ENCODE measurements around the gene SLC13A4.
"Not testable (repeated sequence)": the region's sequence is repeated elsewhere in the genome, so short reads cannot be mapped to it uniquely, and the experiment has no call there.

The SLC13A4 gene

DNA sequence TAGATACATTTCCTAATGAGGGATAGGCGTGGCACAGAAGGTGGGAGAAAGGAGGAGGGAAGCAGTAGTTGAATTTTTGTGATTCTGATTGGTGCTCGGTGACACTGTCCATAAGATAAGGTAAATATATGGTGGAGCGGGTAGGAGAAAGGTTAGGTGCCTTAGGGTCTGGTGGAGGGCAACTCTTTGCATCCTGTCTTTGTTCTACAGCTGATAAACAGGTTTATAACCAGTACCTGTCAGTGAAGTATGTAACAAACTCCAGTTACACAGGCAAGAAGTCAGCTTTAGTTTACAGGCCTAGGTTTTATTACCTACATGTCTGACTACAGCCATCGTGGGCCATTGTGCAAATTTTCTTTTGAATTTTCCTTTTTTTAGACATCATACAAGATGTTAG, 31.5 kb upstream of the SLC13A4 start:
- H3K4me1 Mint-ChIP-seq, result peaks cover 9% of the 10 kb centered on the region
- H3K27ac Mint-ChIP-seq, result no peak overlapping the region
- peaks cover 61% of the 10 kb centered on the region for H3K27me3 Mint-ChIP-seq
- DNase-seq (no peak), ATAC-seq (no peak)
- H3K4me3 Mint-ChIP-seq, result no peak overlapping the region
- H3K9me3 Mint-ChIP-seq, result peaks cover 0 to 5% of the 10 kb centered on the region in 2 donors

DNA sequence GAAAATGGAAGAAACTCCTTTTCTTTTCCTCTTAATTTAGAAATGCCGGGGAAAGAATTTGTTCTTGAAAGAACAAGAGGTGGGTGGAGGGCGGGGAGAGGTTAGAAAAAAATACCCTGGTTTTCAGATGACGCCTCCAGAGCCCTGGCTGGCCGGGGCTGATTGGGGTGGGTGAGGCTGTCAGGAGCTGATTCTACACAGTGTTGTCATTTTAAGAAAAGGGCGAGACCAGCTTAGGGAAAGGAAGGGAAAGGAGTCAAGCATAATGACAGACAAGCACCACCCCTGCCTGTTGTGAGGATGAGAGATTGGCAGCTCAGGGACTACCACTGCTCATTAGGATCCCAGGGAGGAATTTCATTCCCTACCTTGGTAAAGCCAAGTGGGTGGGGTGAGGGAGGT, 30.5 kb upstream of the SLC13A4 start:
- Mint-ChIP-seq H3K9me3 (peaks cover 0 to 5% of the 10 kb centered on the region in 2 donors), H3K4me3 (no peak overlapping the region), H3K27ac (no peak overlapping the region), H3K27me3 (peaks cover 64% of the 10 kb centered on the region), H3K4me1 (peaks cover 9% of the 10 kb centered on the region)
- DNase-seq, result no peak
- no peak for ATAC-seq

DNA sequence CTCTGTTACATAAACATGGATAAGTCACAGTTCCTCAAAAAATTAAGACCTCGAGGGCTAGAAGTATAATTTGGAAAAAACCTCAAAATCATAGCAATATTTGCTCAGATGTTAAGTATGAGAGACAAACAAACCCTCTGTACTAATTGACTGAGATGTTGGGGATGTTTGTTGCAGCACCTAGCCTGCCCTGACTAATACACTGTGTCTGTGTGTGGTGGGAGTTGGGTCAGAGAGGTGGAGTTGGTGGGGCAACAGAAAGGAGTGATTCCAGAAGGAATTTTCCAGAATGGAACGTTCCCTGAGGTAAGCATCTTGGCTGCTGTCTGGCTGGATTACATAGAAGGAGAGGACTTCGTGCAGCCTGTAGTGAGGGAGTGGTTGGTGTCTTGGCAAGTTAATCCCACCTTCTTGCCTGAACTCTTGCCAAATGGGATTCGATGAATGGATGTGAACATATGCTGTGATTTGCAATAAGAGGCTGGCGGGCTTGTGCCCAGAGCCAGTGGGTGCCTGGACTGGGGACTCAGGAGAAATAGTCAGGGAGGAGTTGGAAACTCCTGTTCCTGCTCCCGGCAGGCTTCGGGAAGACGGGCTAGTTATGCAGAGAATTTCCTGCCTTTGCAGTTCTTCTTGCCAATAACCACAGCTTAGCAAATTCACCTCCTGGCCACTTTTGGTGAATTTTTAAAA, 29.9 kb upstream of the SLC13A4 start:
- Mint-ChIP-seq H3K27ac (no peak overlapping the region), H3K4me3 (no peak overlapping the region), H3K9me3 (peaks cover 0 to 5% of the 10 kb centered on the region in 2 donors), H3K27me3 (peaks cover 63% of the 10 kb centered on the region), H3K4me1 (peaks cover 9% of the 10 kb centered on the region)
- ATAC-seq (no peak), DNase-seq (no peak)

DNA sequence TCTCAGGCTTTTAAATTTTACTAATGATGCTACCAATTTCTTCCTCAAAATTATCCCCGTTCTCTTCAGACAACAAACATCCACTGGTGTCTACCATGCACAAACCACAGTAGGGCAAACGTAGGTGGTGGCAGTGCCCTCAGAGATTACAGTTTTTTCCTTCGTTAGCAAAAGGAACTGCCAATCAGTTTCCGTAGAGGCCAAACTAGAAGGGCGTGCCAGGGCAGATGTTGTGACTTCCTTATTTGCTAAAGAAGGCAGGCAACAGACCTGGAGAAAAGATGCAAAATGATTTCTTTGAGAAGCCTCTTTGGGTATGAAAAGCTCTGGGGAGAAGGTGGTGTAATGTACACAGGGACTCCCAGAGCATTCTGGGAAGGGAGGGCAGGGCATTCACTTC, 28.2 kb upstream of the SLC13A4 start:
- H3K27ac Mint-ChIP-seq, result no peak overlapping the region
- H3K27me3 Mint-ChIP-seq, result peaks cover 51% of the 10 kb centered on the region
- H3K4me3 Mint-ChIP-seq, result no peak overlapping the region
- no peaks in the 10 kb centered on the region for H3K4me1 Mint-ChIP-seq
- no peak for DNase-seq
- no peak for ATAC-seq
- H3K9me3 Mint-ChIP-seq, result peaks cover 0 to 5% of the 10 kb centered on the region in 2 donors

DNA sequence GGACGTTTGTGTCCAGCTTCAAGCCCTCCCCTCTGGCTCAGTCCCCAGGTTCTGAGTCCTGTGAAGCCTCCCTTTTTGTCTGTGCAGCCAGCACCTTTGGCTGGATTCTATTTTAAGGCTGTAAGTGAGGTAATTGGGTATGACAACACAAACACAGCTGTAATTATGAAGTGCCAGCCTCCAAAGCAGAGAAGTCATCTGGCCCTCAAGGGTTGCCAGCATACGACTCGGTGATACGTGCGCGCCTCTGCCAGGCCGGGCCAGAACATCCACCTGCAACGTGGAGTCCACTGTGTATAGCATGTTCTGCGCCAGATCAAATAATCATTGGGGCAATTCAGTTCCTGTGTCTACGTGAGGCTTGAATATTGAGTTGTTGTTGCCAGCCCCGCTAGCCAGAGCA, 27.4 kb upstream of the SLC13A4 start:
- H3K27me3 Mint-ChIP-seq, result peaks cover 49% of the 10 kb centered on the region
- H3K4me3 Mint-ChIP-seq, result no peak overlapping the region
- H3K9me3 Mint-ChIP-seq, result peaks cover 0 to 5% of the 10 kb centered on the region in 2 donors
- no peaks in the 10 kb centered on the region for H3K4me1 Mint-ChIP-seq
- no peak overlapping the region for H3K27ac Mint-ChIP-seq
- no peak for DNase-seq
- ATAC-seq, result no peak

DNA sequence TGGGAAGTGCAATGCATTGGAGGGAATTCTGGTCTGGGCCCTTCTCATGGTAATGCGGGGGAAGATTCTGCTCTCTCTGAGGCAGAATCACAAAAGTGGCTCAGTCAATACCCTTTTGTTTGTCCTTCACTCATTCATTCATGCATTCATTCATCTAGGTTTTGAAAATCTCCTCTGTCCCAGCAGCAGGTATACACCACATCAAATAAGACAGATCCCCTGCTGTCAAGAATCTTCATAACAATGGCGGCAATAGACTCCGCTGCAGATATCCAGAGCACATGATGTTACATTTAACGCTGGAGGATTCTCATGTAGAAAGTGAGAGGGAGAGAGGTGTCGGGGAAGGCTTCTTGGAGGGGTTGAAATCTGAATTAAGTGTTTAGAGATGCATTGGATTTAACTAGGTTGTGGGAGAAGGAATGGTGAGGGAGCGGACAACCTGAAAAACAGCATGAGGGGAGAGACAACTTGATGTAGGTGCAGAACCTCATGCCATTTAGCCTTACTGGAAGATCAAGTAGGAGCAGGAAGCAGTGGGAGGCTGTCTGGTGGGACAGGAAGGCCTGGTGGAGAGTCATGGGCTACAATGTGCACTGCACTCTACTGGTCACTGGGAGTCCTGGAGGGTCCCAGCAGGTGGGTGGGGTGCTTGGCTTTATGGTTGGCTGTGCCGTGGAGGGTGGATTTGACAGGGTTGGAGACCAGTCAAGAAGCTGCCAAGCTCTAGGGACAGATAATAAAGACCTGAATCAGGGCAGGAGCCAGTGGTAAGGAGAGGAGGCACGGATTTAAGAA, 25.8 kb upstream of the SLC13A4 start:
- H3K4me3 Mint-ChIP-seq, result no peak overlapping the region
- peaks cover 0 to 5% of the 10 kb centered on the region in 2 donors for H3K9me3 Mint-ChIP-seq
- ATAC-seq, result no peak
- peaks cover 45% of the 10 kb centered on the region for H3K27me3 Mint-ChIP-seq
- H3K27ac Mint-ChIP-seq, result peak overlapping the region in 1 of 2 donors; percentile 15
- no peaks in the 10 kb centered on the region for H3K4me1 Mint-ChIP-seq
- no peak for DNase-seq

DNA sequence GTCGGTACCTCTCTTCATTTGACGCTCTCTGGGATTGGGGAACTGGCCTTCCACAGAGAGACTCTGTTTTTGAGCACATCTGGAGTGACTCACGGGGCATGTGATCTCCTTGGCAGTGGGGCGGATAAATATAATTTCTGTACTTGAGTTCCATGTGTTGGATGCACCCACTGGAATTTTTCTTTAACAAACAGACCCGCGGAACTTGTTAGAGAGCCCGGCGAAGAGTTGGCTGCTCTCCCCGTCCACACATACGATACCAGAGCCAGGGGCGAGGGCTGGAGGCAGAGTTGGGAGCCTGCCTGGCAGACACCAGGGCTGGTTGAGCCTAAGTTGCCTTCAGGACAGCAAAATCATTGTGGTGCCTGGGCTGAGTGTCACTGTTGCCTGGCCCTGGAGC, 20.8 kb upstream of the SLC13A4 start, which contains the start of gene FAM180A:
TSS of gene FAM180A (minus strand) at position 44 of the 400 bp plus-strand sequence. CDS start 233 bp downstream, outside the sequence.
- ATAC-seq (no peak), DNase-seq (no peak)
- no peak within 1 kb of the TSS for H3K27ac Mint-ChIP-seq
- H3K27me3 Mint-ChIP-seq, result peaks cover 29% of the 10 kb centered on the region
- H3K9me3 Mint-ChIP-seq, result no peaks in the 10 kb centered on the region
- H3K4me3 Mint-ChIP-seq, result no peak within 1 kb of the TSS
- H3K4me1 Mint-ChIP-seq, result no peaks in the 10 kb centered on the region

DNA sequence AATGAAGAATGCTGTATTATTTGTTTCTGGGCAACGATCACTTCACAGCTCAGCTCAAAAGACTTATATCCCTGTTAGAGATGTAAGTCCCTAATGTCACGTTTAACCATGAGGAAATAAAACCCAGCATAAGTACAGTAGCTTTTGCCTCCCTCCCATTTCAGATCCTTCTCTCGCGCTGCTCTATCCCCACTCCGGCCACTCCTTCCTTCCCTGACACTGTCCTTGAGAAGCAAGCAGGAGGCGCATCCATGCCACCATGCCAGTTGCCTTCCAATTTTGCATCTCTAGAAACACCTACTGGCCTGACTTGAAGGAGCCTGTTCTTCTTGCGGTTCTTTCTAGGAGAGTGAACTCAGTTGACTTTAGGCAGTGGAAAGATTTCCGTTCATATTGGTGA, 19.4 kb upstream of the SLC13A4 start:
- H3K4me1 Mint-ChIP-seq, result no peaks in the 10 kb centered on the region
- no peak overlapping the region for H3K27ac Mint-ChIP-seq
- no peak for ATAC-seq
- H3K9me3 Mint-ChIP-seq, result no peaks in the 10 kb centered on the region
- H3K4me3 Mint-ChIP-seq, result no peak overlapping the region
- DNase-seq, result no peak
- H3K27me3 Mint-ChIP-seq, result peaks cover 28% of the 10 kb centered on the region

DNA sequence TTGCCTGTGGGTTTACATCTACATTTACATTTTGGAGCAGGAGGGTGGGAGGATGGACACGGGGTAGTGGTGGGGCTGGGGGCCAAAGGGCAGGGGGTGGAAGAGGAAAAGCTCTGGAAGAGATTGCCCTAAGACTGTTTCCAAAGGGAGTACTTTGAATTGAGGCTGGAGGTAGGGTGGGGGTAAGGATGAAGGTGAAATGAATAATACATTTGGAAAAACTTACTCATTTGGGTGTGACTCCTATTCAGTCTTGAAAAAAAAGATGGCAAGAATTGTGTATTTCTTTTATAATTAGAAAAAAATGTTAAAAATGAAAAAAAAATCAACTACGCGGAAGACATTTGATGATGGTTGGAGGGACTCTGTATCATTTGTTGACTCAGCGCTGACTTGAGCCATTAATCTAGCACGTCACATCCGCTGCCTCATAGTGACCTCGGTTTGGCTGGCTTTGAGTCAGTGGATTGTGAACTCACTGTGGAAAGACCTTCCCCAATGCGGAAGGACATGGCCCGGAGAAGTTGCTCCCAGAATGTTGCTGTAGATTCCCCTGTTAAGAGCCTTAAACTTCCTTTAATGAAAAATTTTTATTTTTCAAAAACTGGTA, 17.8 kb upstream of the SLC13A4 start:
- H3K27me3 Mint-ChIP-seq, result peaks cover 43% of the 10 kb centered on the region
- no peak for ATAC-seq

DNA sequence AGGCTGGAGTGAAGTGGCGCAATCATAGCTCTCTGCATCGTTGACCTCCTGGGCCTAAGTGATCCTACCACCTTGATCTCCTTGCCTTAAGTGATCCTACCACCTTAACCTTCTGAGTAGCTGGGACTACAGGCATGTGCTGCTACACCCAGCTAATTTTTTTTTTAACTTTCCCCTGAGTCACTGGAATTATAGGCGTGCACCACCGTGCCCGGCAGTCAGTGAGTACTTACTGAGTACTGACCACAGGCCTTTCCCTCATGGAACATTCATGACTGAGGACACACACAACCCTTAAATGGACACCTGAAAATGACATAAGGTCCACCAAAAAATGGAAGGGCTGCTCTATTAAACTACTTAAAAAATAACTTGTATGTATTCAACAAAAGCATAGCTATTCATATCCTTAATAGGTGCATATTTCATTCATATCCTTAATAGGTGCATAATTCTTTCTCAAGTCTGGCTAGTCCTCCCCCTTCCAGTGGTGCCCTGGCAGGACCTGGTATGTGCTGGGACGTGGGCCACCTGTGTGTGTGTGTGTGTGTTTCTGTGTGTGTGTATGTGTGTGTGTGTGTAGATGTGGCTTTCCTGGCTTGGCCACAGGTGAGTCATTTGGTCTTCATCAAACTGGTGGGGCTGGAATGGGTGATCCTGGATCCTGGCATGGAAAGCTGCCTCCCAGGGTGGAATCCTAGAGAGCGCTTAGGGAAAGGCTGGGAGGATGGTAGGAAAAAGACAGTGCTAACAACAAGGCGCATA, 17.1 kb upstream of the SLC13A4 start:
- ATAC-seq (peak; percentile 8), DNase-seq (no peak)
- no peaks in the 10 kb centered on the region for H3K4me1 Mint-ChIP-seq
- H3K4me3 Mint-ChIP-seq, result no peak overlapping the region
- peaks cover 43% of the 10 kb centered on the region for H3K27me3 Mint-ChIP-seq
- no peak overlapping the region for H3K27ac Mint-ChIP-seq
- no peaks in the 10 kb centered on the region for H3K9me3 Mint-ChIP-seq

More for the DNA sequence above, 17.8 kb upstream of the SLC13A4 start:
- H3K9me3 Mint-ChIP-seq, result no peaks in the 10 kb centered on the region
- no peaks in the 10 kb centered on the region for H3K4me1 Mint-ChIP-seq
- H3K4me3 Mint-ChIP-seq, result no peak overlapping the region
- DNase-seq, result no peak
- no peak overlapping the region for H3K27ac Mint-ChIP-seq

DNA sequence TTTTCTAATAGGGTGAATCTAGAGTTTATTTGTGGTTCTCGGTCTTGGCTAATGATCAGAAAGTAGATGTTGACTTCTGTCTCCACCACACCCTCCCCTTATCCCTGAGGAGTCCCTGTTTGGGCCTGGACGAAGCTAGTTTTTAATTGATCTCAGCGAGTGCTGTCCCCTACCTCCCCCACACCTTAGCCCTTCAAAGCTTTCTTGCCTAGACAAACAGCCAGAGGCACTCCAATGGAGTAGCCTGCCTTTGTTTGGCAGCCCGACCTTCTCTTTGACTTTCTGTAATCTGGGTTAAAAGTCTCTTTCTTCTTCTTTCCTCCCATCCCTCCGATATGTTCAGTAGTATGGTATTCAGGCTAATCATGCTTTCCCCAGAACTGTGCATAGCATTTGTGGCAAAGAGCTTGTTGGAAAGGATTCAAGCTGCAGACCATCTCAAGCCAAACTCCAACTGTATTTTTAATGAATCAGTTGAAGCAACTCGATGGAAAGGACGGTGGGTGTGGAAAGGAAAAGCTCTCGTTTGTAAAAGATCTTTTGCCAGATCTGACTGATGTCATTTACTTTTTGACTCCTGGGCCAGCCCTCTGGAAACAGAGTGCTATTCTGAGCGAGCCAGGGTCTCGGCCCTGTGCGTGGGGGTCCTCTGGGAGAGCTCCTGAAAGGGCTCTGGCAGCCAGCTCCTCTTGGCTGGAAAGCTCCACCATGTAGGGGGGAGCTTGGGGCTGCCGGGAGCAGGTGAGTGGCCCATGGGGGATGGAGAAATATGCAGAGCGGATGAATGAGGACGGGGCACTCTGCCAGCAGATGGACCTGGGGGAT, 16.1 kb upstream of the SLC13A4 start:
- no peak for DNase-seq
- H3K9me3 Mint-ChIP-seq, result no peaks in the 10 kb centered on the region
- peaks cover 42% of the 10 kb centered on the region for H3K27me3 Mint-ChIP-seq
- H3K27ac Mint-ChIP-seq, result no peak overlapping the region
- no peaks in the 10 kb centered on the region for H3K4me1 Mint-ChIP-seq
- H3K4me3 Mint-ChIP-seq, result no peak overlapping the region
- no peak for ATAC-seq

DNA sequence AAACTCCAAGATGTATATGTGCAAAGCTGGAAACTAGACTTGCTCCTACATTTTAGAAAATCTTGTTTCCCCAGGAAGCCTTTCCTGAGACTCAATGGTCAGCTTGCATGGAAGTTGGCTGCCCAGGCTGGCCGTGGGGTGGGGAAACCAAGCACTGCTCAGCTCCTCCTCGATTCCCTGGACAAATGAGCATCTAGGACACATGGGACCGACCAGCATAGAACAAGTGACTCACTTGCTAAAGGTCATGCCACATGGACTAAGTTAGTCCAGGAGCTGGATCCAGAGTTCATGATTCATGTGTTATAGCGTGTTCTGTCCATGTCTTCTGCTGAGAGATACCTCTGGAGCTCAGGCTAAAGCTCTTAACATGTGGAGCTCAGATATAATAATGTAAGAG, 14.4 kb upstream of the SLC13A4 start:
- no peaks in the 10 kb centered on the region for H3K9me3 Mint-ChIP-seq
- DNase-seq (no peak), ATAC-seq (no peak)
- no peak overlapping the region for H3K27ac Mint-ChIP-seq
- peaks cover 36% of the 10 kb centered on the region for H3K27me3 Mint-ChIP-seq
- H3K4me3 Mint-ChIP-seq, result no peak overlapping the region
- H3K4me1 Mint-ChIP-seq, result no peaks in the 10 kb centered on the region

DNA sequence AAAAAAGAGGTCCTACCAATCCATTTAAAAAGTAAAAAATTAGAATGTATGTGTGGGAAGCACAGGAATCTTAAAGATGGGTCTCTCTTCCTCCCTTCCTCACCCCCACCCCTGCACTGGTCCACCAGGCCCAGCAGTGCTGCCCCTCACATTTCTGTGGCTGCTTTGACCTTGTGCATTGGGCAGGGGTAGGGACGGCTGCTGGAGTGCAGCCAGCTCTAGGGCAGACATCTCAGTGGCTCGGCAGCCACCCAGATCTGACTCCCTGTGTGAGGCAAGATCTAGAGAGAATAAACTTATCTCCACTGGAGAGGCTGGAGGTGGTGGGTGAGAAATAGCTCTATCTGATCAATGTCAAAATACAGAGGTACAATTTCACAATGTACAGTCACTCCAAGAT, 13.9 kb upstream of the SLC13A4 start:
- no peaks in the 10 kb centered on the region for H3K9me3 Mint-ChIP-seq
- H3K4me3 Mint-ChIP-seq, result no peak overlapping the region
- no peaks in the 10 kb centered on the region for H3K4me1 Mint-ChIP-seq
- DNase-seq (no peak), ATAC-seq (no peak)
- H3K27ac Mint-ChIP-seq, result no peak overlapping the region
- H3K27me3 Mint-ChIP-seq, result peaks cover 36% of the 10 kb centered on the region

DNA sequence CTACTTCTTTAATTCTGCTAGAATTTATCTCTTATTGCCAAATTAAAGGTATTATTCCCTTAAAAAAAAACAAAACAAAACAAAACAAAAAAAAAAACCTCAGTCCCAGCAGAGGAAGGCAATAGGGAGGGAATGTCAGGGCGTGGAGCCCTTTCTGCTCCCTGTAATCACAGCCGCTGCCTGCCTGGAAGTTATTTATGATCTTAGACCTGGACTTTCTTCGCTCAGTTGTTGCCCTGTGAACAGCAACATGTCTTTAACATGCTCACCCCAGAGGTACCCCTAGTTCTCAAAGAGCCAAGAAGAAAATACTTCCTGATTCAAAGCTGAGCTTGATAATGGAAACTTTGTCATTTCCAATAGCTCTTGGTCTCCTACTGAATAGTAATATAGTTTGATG, 12.9 kb upstream of the SLC13A4 start:
- Mint-ChIP-seq H3K4me1 (no peaks in the 10 kb centered on the region), H3K9me3 (no peaks in the 10 kb centered on the region), H3K27me3 (peaks cover 36% of the 10 kb centered on the region), H3K27ac (no peak overlapping the region), H3K4me3 (no peak overlapping the region)
- no peak for ATAC-seq
- DNase-seq, result no peak

DNA sequence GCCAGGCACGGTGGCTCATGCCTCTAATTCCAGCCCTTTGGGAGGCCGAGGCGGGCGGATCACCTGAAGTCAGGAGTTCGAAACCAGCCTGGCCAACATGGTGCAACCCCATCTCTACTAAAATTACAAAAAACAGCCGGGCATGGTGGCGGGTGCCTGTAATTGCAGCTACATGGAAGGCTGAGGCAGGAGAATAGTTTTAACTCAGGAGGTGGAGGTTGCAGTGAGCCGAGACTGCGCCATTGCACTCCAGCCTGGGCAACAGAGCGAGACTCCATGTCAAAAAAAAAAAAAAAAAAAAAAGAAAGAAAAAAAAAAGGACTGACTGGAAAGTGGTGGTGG, 9.3 kb upstream of the SLC13A4 start:
- H3K27me3 Mint-ChIP-seq, result peaks cover 14% of the 10 kb centered on the region
- H3K4me3 Mint-ChIP-seq, H3K27ac Mint-ChIP-seq, DNase-seq, H3K9me3 Mint-ChIP-seq, ATAC-seq, H3K4me1 Mint-ChIP-seq: not testable (repeated sequence)
